Pancreas (tissue), 10 donors: Measurements from ENCODE around the gene NME1. TPM values are rescaled to one million over a fixed set of nuclear protein-coding genes. Genes with fewer than 3 reads are reported as not detected.

Source experiments
- ATAC-seq, 4 donors: fragments of 200-7000 bp; cut with Tn5 transposase; one replicate each; pipeline versions ENCODE4 v1.8.0 to v1.9.1; 2020; ENCODE audit warnings: mild to moderate bottlenecking in 4 of 4, moderate library complexity in 4 of 4
- DNase-seq, 6 donors: peaks; one replicate each; pipeline ENCODE4 v3.0.0-alpha.2; 2020
- FAIRE-seq: peaks from 2 replicates; lab custom pipeline; 2012; peaks lifted over from hg19 to GRCh38; lab: Jason Lieb, UNC
- H3K27ac ChIP-seq, 4 donors: fragments of 200-600 bp; sonication (generic); 1 replicate in 3 of 4; 2 replicates in 1 of 4; pipeline versions ENCODE4 v1.5.0 to v1.8.0; 2020
- H3K27me3 ChIP-seq, 4 donors: fragments of 200-600 bp; one replicate each; pipeline ENCODE4 v1.8.0; 2021
- H3K36me3 ChIP-seq, 3 donors: fragments of 200-600 bp; sonication (generic) in 1 of 3; one replicate each; pipeline versions ENCODE4 v1.5.0 to v1.8.0; 2020 to 2021
- H3K4me1 ChIP-seq, 3 donors: fragments of 200-600 bp; one replicate each; pipeline ENCODE4 v1.8.0; 2021
- H3K4me3 ChIP-seq, 4 donors: fragments of 200-600 bp; sonication (generic) in 2 of 4; one replicate each; pipeline versions ENCODE4 v1.5.0 to v1.8.0; 2020 to 2021
- H3K9me3 ChIP-seq, 4 donors: fragments of 200-600 bp; one replicate each; pipeline ENCODE4 v1.8.0; 2021
- WGBS, 2 donors: extraction: QIAGEN DNeasy Blood & Tissue Kit; methylation state at CpG; one replicate each; pipeline ENCODE4 v1.1.7; 2013; 5-methylcytosine and 5-hydroxymethylcytosine counted together
- intact Hi-C, 3 donors: fragments of 100-400 bp; cut with DNase I; formaldehyde crosslinking; loops; one replicate each; pipeline versions ENCODE4 v1.11.1 to v1.14.2; 2022
- polyA plus RNA-seq, 2 donors: library from polyadenylated mRNA; stranded (reverse); fragments of 200-250 nt; gene quantifications; one replicate each; pipeline ENCODE4 v1.2.3, GENCODE V29; 2013
- total RNA-seq, 6 donors: library from RNA; stranded (reverse); fragmentation: NEBNext Ultra II Directional in 4 of 6; extraction: Animal tissue kit (Norgen Biotek cat#: 25700) in 4 of 6; gene quantifications; one replicate each; pipeline versions ENCODE4 v1.2.1 to v1.2.4, GENCODE V29; 2021 to 2023
- TF ChIP-seq, protein P1 (sequence below), 4 donors: fragments of 200-600 bp; sonication (generic) in 3 of 4; IDR thresholded peaks; one replicate each; pipeline versions ENCODE4 v1.5.0 to v1.8.0; 2021; ENCODE audit warnings: antibody characterized with exemption in 4 of 4
- donor health status: healthy with polysubstance abuse.
- donor health status: DM: no; HTN: no; CAD: no; lungs with moderate emphysema.
- donor health status: DM: no; HTN: no; CAD: no.
- donor health status: control.
- donor health status: control.
- donor health status: Bipolar disorder and iron deficiency.
- donor health status: DM: yes; HTN: yes; CAD: no.
- donor health status: DM: no; HTN: no; CAD: no.
- donor health status: DM: no; HTN: no; CAD: no.
- donor health status: DM: yes; HTN: yes; CAD: no.

Gene NME1
- total and polyA plus RNA-seq, 8 donors, result 15.6 to 57.1 (median 39.5) TPM

DNA sequence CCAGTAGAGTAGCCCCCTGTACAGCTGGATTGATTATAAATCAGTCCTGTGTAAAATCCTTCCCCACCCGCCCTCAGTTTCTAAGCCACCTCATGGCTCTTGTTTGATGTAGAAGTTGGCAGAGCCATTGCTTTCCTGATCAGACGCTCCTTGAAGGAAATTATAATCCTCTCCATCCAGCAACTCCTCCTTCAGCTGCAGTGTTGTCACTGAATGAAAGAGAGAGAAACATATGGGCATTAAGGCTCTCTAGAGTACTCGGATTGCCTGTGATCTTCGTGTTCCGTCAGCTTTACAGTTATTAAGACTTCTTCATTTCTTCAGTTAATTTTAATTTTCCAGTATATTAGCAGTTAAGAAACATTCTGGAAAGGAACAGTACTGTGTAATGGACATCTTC is 27.1 kb downstream of the NME1 start:
- no peak overlapping the region for H3K27ac ChIP-seq
- H3K4me1 ChIP-seq, result no peaks in the 10 kb centered on the region
- WGBS, 2 donors, result 83 to 87% methylated on average over 5 of the region's 5 CpGs
- no peaks in the 10 kb centered on the region for H3K27me3 ChIP-seq
- no peaks in the 10 kb centered on the region for H3K9me3 ChIP-seq
- DNase-seq, result no peak
- TF ChIP-seq, protein P1, sequence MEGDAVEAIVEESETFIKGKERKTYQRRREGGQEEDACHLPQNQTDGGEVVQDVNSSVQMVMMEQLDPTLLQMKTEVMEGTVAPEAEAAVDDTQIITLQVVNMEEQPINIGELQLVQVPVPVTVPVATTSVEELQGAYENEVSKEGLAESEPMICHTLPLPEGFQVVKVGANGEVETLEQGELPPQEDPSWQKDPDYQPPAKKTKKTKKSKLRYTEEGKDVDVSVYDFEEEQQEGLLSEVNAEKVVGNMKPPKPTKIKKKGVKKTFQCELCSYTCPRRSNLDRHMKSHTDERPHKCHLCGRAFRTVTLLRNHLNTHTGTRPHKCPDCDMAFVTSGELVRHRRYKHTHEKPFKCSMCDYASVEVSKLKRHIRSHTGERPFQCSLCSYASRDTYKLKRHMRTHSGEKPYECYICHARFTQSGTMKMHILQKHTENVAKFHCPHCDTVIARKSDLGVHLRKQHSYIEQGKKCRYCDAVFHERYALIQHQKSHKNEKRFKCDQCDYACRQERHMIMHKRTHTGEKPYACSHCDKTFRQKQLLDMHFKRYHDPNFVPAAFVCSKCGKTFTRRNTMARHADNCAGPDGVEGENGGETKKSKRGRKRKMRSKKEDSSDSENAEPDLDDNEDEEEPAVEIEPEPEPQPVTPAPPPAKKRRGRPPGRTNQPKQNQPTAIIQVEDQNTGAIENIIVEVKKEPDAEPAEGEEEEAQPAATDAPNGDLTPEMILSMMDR (IDR thresholded peaks at IDR 0.05), result no peak
- no peak for ATAC-seq
- FAIRE-seq, result no peak
- H3K4me3 ChIP-seq, result no peak overlapping the region
- intact Hi-C loops, result no loop called here
- peaks cover 0 to 8% (median 0%) of the 10 kb centered on the region in 3 donors for H3K36me3 ChIP-seq

DNA sequence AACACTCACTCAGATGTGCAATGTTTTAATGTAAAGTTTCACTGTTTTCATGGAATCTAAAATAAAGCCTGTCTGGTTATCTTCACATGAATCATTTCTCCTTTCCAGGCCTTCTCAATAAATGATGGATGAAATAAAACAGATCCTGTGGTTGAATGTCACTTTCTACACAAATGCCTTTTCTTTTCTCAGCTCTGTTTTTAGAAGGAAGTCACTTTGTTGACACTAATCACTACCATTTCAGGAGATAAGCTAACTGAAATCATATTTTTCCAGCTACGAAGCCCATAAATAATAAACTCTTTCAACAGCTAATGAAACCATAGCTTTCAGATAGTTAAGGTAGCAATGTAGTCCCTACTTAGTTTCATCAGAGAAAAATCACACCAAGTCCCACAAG is 30.8 kb downstream of the NME1 start:
- TF ChIP-seq, protein P1 (IDR thresholded peaks at IDR 0.05), result no peak
- Histone ChIP-seq H3K27ac (no peak overlapping the region), H3K36me3 (peaks cover 0 to 13% (median 0%) of the 10 kb centered on the region in 3 donors), H3K27me3 (no peaks in the 10 kb centered on the region), H3K4me3 (no peak overlapping the region), H3K9me3 (no peaks in the 10 kb centered on the region), H3K4me1 (no peaks in the 10 kb centered on the region)
- FAIRE-seq (no peak), DNase-seq (no peak), ATAC-seq (no peak)
- intact Hi-C loops, result no loop called here
- 28 to 30% methylated on average over 1 of the region's 1 CpG for WGBS, 2 donors

DNA sequence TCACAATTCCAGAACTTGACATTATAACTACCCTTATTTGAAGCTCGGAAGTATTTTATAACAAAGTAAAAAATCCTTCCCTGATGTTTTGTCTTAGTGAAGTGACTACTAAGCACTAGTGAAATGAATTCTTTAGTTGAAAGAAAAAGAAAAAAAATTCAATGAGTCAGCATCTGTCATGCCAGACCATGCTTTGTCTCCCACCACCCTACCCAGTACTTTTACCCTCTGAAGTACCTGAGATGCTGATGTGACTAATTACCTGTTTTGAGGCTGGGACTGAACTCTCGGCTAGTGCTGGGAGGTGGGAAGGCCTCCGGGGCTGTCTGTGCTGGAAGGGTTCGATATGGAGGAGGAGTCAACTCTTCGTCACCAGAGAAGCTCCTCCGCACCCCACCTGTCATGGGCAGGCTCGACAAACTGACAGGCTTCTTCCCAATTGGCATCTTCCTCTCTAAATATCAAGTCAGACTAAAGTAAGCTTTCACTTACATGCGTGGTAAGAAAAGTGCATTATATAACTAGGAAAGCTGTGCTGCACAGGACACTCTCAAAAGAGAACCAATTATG is 32.5 kb downstream of the NME1 start:
- intact Hi-C loops, result no loop called here
- DNase-seq, result no peak
- TF ChIP-seq, protein P1 (IDR thresholded peaks at IDR 0.05), result no peak
- H3K9me3 ChIP-seq, result no peaks in the 10 kb centered on the region
- WGBS, 2 donors, result 92 to 93% methylated on average over 8 of the region's 8 CpGs
- no peak overlapping the region for H3K27ac ChIP-seq
- no peaks in the 10 kb centered on the region for H3K4me1 ChIP-seq
- no peak for ATAC-seq
- H3K4me3 ChIP-seq, result no peak overlapping the region
- peaks cover 0 to 17% (median 0%) of the 10 kb centered on the region in 3 donors for H3K36me3 ChIP-seq
- H3K27me3 ChIP-seq, result no peaks in the 10 kb centered on the region
- FAIRE-seq, result no peak

DNA sequence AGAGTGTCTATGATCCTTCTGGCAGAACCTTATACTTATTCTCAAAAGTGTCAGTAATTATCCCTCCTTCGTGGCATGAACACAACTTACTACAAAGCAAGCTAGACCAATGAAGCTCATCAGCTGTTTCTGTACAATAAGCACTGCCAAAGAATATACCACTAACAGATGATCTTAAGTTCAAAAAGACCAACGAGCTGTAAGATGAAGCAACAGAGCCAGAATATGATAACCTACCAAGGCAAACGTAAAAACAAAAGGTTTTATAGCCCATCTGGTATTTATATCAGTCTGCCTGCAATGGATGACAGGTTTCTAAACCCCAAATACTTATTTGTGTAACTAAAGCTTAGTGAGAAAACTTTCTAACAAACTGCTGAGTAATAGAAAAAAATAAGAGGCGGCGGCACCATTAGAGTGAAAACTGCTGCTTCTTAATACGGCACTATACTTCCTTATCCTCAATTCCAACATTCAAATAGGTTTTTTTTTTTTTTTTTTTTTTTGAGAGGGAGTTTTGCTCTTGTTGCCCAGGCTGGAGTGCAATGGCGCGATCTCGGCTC is 35.0 kb downstream of the NME1 start:
- DNase-seq (no peak), ATAC-seq (no peak)
- intact Hi-C loops, result no loop called here

DNA sequence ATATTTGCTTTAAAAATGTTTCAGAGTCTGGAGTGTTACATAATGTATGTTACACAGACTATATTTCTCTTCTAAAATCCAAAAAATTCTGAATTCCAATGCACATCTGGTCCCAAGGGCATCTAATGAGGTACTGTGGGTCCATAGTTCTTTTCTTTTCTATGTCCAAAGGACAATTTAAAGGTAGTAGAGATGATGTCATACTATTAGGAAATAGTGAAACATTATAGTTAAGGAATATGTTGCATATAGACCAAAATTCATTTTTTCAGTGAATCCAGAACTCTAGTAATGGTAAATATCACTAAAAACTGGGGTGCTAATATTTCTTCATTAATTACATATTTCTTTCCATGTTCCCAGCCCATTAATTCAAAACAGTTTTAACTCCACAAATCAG is 35.8 kb downstream of the NME1 start:
- H3K27ac ChIP-seq, result no peak overlapping the region
- no peaks in the 10 kb centered on the region for H3K4me1 ChIP-seq
- DNase-seq (no peak), ATAC-seq (no peak), FAIRE-seq (no peak)
- no peaks in the 10 kb centered on the region for H3K9me3 ChIP-seq
- no peak overlapping the region for H3K4me3 ChIP-seq
- intact Hi-C loops, result no loop called here
- TF ChIP-seq, protein P1 (IDR thresholded peaks at IDR 0.05), result no peak
- no peaks in the 10 kb centered on the region for H3K27me3 ChIP-seq
- peaks cover 2 to 36% (median 15%) of the 10 kb centered on the region in 3 donors for H3K36me3 ChIP-seq

More for the DNA sequence above, 35.0 kb downstream of the NME1 start:
- TF ChIP-seq, protein P1 (IDR thresholded peaks at IDR 0.05), result no peak
- 93% methylated on average over 8 to 9 of the region's 9 CpGs for WGBS, 2 donors
- no peaks in the 10 kb centered on the region for H3K4me1 ChIP-seq
- no peak for FAIRE-seq
- H3K36me3 ChIP-seq, result peaks cover 2 to 28% (median 15%) of the 10 kb centered on the region in 3 donors
- H3K27ac ChIP-seq, result no peak overlapping the region
- H3K27me3 ChIP-seq, result no peaks in the 10 kb centered on the region
- H3K9me3 ChIP-seq, result no peaks in the 10 kb centered on the region
- H3K4me3 ChIP-seq, result no peak overlapping the region
